Ovary (tissue), 9 donors: Measurements from ENCODE around the gene HSPA1B. TPM values are rescaled to one million over a fixed set of nuclear protein-coding genes. Genes with fewer than 3 reads are reported as not detected.
A peak's percentile ranks its signal among the peaks of the same experiment; 100 is the strongest.

Experiments
- DNase-seq, 5 donors: peaks; one replicate each; pipeline ENCODE4 v3.0.0-alpha.2; 2019 to 2020
- H3K27ac ChIP-seq, 2 donors: fragments of 200-600 bp; one replicate each; pipeline versions ENCODE4 v1.5.1 to v1.8.0; 2019 to 2022
- H3K27me3 ChIP-seq: fragments of 200-600 bp; one replicate; pipeline ENCODE4 v1.8.0; 2022
- H3K36me3 ChIP-seq: fragments of 200-600 bp; sonication (generic); one replicate; pipeline ENCODE4 v1.5.1; 2019
- H3K4me1 ChIP-seq: one replicate; pipeline ENCODE4 v1.8.1; 2013; ENCODE audit warnings: mild to moderate bottlenecking, moderate library complexity; ENCODE audit not compliant: insufficient read depth
- H3K4me3 ChIP-seq: fragments of 200-600 bp; sonication (generic); one replicate; pipeline ENCODE4 v1.5.1; 2017
- H3K9me3 ChIP-seq, 2 donors: fragments of 200-600 bp in 1 of 2; sonication (generic) in 1 of 2; one replicate each; pipeline versions ENCODE4 v1.5.1 to v1.8.1; 2013 to 2019; ENCODE audit warnings: mild to moderate bottlenecking in 1 of 2, moderate library complexity in 1 of 2
- CTCF ChIP-seq, 3 donors: fragments of 450-650 bp in 2 of 3; fragments of 200-600 bp in 1 of 3; IDR thresholded peaks; one replicate each; pipeline versions ENCODE4 v1.5.1 to v1.8.0; 2016 to 2022; ENCODE audit warnings: antibody characterized with exemption in 3 of 3, mild to moderate bottlenecking in 1 of 3
- EP300 ChIP-seq: sonication (generic); formaldehyde crosslinking; IDR thresholded peaks from one replicate; pipeline ENCODE4 v1.6.1; 2017; ENCODE audit warnings: antibody characterized with exemption
- POLR2A ChIP-seq: fragments of 450-650 bp; IDR thresholded peaks from one replicate; pipeline ENCODE4 v1.6.1; 2017; ENCODE audit warnings: antibody characterized with exemption, mild to moderate bottlenecking, moderate library complexity
- WGBS, 3 donors: extraction: QIAGEN DNeasy Blood & Tissue Kit in 1 of 3; methylation state at CpG; one replicate each; pipeline versions ENCODE4 v1.1.5 to v1.1.7; 2013 to 2017; 5-methylcytosine and 5-hydroxymethylcytosine counted together
- intact Hi-C, 4 donors: fragments of 100-400 bp; cut with DNase I; formaldehyde crosslinking; loops; one replicate each; pipeline versions ENCODE4 v1.11.0 to v1.15.1; 2022 to 2023
- polyA plus RNA-seq, 2 donors: library from polyadenylated mRNA; stranded (reverse); fragments of 200-250 nt in 1 of 2; fragments of 350-450 nt in 1 of 2; fragmentation: Illumina TruSeq in 1 of 2; extraction: RNeasy Lipid Tissue Mini Kit (QIAGEN cat#74804) in 1 of 2; gene quantifications; one replicate each; pipeline ENCODE4 v1.2.3, GENCODE V29; 2013 to 2014
- total RNA-seq, 7 donors: library from RNA; depleted of rRNA in 2 of 7; stranded (reverse); fragments of >200 nt in 2 of 7; fragmentation: NEBNext Ultra II Directional in 3 of 7; extraction: Animal tissue kit (Norgen Biotek cat#: 25700) in 3 of 7; gene quantifications; one replicate each; pipeline versions ENCODE4 v1.1.0 to v1.2.4, GENCODE V29; 2016 to 2023
- donor health status: DM: no; HTN: no; CAD: no; lungs with moderate emphysema.
- donor health status: DM: no; HTN: no; CAD: no.
- donor health status: Bipolar disorder and iron deficiency.
- donor health status: DM: yes; HTN: yes; CAD: no.
- donor health status: DM: no; HTN: no; CAD: no.
- donor health status: DM: yes; HTN: yes; CAD: no.

HSPA1B gene
- total and polyA plus RNA-seq, 9 donors = 41.9 to 506 (median 175) TPM

DNA sequence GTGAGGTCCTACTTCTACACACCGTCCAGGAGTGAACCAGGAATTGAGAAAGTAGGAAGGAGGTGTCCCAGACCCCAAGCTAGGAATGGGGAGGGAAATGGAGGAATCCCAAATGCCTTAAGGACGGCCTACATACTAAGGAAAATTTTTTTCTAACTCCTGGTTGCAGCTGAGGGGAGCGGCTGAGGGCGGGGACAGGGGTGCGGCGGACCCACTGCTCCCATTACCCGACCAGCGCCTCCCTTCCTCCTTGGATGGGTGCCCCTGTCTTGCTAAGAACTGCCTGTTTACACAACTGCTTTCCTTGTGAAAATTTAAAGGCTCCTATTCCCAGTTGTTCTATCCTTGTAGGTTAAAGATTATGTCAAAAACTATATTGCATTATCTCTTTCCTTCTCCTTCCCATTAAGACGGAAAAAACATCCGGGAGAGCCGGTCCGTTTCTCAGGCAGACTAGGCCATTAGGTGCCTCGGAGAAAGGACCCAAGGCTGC is 699 bp upstream of the HSPA1B start:
- Histone ChIP-seq H3K27ac (peak overlapping the region; percentile 91 to 96), H3K36me3 (no peaks in the 10 kb centered on the region), H3K4me1 (peaks cover 10% of the 10 kb centered on the region), H3K4me3 (peak overlapping the region; percentile 28), H3K27me3 (no peaks in the 10 kb centered on the region), H3K9me3 (no peaks in the 10 kb centered on the region)
- TF ChIP-seq POLR2A (peak; percentile 72), EP300 (no peak), CTCF (IDR thresholded peaks at IDR 0.05) (no peak)
- intact Hi-C loops = loop anchor here in 1 of 4 donors (5.0 kb wide), 1 partner anchor 100 kb away; the partner anchor contains the start of gene DDAH2
- DNase-seq = peak; percentile 84 to 91 (median 89)
- WGBS, 3 donors = 0 to 1% (median 1%) methylated on average over 13 of the region's 13 CpGs

DNA sequence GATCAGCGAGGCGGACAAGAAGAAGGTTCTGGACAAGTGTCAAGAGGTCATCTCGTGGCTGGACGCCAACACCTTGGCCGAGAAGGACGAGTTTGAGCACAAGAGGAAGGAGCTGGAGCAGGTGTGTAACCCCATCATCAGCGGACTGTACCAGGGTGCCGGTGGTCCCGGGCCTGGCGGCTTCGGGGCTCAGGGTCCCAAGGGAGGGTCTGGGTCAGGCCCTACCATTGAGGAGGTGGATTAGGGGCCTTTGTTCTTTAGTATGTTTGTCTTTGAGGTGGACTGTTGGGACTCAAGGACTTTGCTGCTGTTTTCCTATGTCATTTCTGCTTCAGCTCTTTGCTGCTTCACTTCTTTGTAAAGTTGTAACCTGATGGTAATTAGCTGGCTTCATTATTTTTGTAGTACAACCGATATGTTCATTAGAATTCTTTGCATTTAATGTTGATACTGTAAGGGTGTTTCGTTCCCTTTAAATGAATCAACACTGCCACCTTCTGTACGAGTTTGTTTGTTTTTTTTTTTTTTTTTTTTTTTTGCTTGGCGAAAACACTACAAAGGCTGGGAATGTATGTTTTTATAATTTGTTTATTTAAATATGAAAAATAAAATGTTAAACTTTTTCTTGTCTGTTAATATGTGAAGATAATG is 2.2 kb downstream of the HSPA1B start:
- Histone ChIP-seq H3K4me3 (peak overlapping the region; percentile 64), H3K36me3 (no peaks in the 10 kb centered on the region), H3K4me1 (peaks cover 10% of the 10 kb centered on the region), H3K27ac (peak overlapping the region in 1 of 2 donors; percentile 74), H3K9me3 (no peaks in the 10 kb centered on the region), H3K27me3 (no peaks in the 10 kb centered on the region)
- WGBS, 3 donors = 0 to 2% (median 0%) methylated on average over 15 of the region's 15 CpGs
- DNase-seq = peak in 4 of 5 donors; percentile 57 to 69 (median 64)
- no peak for TF ChIP-seq EP300
- TF ChIP-seq POLR2A = peak; percentile 18
- TF ChIP-seq CTCF (IDR thresholded peaks at IDR 0.05) = peak in 2 of 3 donors; percentile 23 to 58
- intact Hi-C loops = loop anchor here (2.0 to 10.0 kb wide), 9 partner anchors 32 to 285 kb away; partner anchors contain the start of genes CLIC1 (in 2 of the 4), DDAH2 (in 2 of the 4), LY6G5C (in 2 of the 4) and ATP6V1G2 (in 1 of the 4)

DNA sequence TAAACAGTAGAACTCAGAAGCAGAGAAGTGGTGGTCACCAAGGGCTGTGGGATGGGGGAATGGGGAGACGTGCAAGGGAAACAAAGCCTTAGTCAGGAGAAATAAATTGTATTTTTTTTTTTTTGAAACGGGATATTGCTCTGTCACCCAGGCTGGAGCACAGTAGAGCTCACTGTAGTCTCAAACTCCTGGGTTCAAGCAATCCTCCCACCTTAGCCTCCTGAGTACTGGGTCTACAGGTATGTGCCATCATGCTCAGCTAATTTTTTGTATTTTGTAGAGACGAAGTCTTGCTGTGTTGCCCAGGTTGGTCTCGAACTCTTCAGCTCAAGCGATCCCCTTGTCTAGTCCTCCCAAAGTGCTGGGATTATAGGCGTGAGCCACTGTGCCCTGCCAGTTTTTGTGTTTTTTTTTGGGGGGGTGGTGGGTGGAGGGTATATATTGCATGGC is 3.4 kb downstream of the HSPA1B start:
- intact Hi-C loops = loop anchor here (2.0 to 10.0 kb wide), 8 partner anchors 34 to 286 kb away; partner anchors contain the start of genes CLIC1 (in 2 of the 4), LY6G5C (in 2 of the 4), ATP6V1G2 (in 1 of the 4) and CSNK2B (in 1 of the 4)
- Histone ChIP-seq H3K4me3 (peak overlapping the region; percentile 64), H3K9me3 (no peaks in the 10 kb centered on the region), H3K36me3 (no peaks in the 10 kb centered on the region), H3K4me1 (peaks cover 9% of the 10 kb centered on the region), H3K27me3 (no peaks in the 10 kb centered on the region), H3K27ac (peak overlapping the region; percentile 47 to 61)
- WGBS, 3 donors = 49 to 54% (median 50%) methylated on average over 6 of the region's 6 CpGs
- DNase-seq = peak in 1 of 5 donors; percentile 13
- TF ChIP-seq EP300 (no peak), CTCF (IDR thresholded peaks at IDR 0.05) (no peak), POLR2A (no peak)

- 79 to 83% (median 81%) methylated on average over 15 of the region's 15 CpGs for WGBS, 3 donors
- intact Hi-C loops = loop anchor here (2.0 to 10.0 kb wide), 8 partner anchors 34 to 287 kb away; partner anchors contain the start of genes CLIC1 (in 2 of the 4), LY6G5C (in 2 of the 4), ATP6V1G2 (in 1 of the 4) and CSNK2B (in 1 of the 4)
- Histone ChIP-seq H3K27me3 (no peaks in the 10 kb centered on the region), H3K9me3 (no peaks in the 10 kb centered on the region), H3K4me1 (peaks cover 7% of the 10 kb centered on the region), H3K27ac (no peak overlapping the region), H3K36me3 (no peaks in the 10 kb centered on the region), H3K4me3 (no peak overlapping the region)
- TF ChIP-seq EP300 = no peak
- no peak for TF ChIP-seq CTCF (IDR thresholded peaks at IDR 0.05)
- no peak for TF ChIP-seq POLR2A
- DNase-seq = peak in 2 of 5 donors; percentile 6 to 30
Observed at GRCh38 chr6:31831350-31832215, 4.0 kb downstream of the HSPA1B start.
